HFFc6 (cell line): ENCODE data around the gene BBS1. TPM values are rescaled to one million over a fixed set of nuclear protein-coding genes. Genes with fewer than 3 reads are reported as not detected.
"Not testable (repeated sequence)": the region's sequence is repeated elsewhere in the genome, so short reads cannot be mapped to it uniquely, and the experiment has no call there.

Source experiments
- DNase-seq: peaks from one replicate; pipeline ENCODE4 v3.0.0-alpha.2; 2018
- H3K27ac Mint-ChIP-seq: 2 replicates; pipeline ENCODE4 v1.8.0; 2020; ENCODE audit warnings: mild to moderate bottlenecking, mixed read lengths
- H3K27me3 Mint-ChIP-seq: 2 replicates; pipeline ENCODE4 v1.8.0; 2021; ENCODE audit warnings: mild to moderate bottlenecking, moderate library complexity, mixed read lengths; ENCODE audit not compliant: insufficient read depth
- H3K36me3 Mint-ChIP-seq: 2 replicates; pipeline ENCODE4 v1.8.0; 2021; ENCODE audit warnings: low read depth, mixed read lengths
- H3K4me1 Mint-ChIP-seq: 2 replicates; pipeline ENCODE4 v1.8.0; 2020; ENCODE audit warnings: low read depth, mixed read lengths
- H3K4me3 Mint-ChIP-seq: 2 replicates; pipeline ENCODE4 v1.8.0; 2020; ENCODE audit warnings: mild to moderate bottlenecking, moderate library complexity, mixed read lengths
- H3K9me3 Mint-ChIP-seq: 2 replicates; pipeline ENCODE4 v1.8.0; 2020; ENCODE audit warnings: mild to moderate bottlenecking, mixed read lengths
- total RNA-seq, 6 experiments: library from RNA; stranded (reverse); fragmentation: NEBNext Ultra II Directional; extraction: Animal tissue kit (Norgen Biotek cat#: 25700); gene quantifications; 2 replicates in 1 of 6; 3 replicates in 5 of 6; pipeline ENCODE4 v1.2.3, GENCODE V29; 2021
- TF ChIP-seq, protein P1 (sequence below): fragments of 200-600 bp; sonication (generic); IDR thresholded peaks from 2 replicates; pipeline ENCODE4 v1.5.0; 2021; ENCODE audit warnings: antibody characterized with exemption, mild to moderate bottlenecking

Gene BBS1
- total RNA-seq, 6 experiments from 2014 or later: 14.9 to 21.4 (median 17.3) TPM

DNA sequence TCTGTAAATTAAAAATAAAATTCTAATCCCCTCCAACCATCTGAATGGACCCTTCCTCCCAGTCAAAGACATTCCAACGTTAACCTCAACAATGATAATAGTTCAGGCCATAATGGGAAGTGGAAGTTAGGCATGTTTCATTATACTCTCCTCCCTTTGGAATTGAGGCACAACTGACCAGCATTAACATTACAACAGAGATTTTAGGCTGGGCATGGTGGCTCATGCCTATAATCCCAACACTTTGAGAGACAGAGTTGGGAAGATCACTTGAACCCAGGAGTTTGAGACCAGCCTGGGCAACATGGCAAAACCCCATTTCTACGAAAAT lies 60.4 kb downstream of the BBS1 start:
- DNase-seq: no peak
- TF ChIP-seq, protein P1, sequence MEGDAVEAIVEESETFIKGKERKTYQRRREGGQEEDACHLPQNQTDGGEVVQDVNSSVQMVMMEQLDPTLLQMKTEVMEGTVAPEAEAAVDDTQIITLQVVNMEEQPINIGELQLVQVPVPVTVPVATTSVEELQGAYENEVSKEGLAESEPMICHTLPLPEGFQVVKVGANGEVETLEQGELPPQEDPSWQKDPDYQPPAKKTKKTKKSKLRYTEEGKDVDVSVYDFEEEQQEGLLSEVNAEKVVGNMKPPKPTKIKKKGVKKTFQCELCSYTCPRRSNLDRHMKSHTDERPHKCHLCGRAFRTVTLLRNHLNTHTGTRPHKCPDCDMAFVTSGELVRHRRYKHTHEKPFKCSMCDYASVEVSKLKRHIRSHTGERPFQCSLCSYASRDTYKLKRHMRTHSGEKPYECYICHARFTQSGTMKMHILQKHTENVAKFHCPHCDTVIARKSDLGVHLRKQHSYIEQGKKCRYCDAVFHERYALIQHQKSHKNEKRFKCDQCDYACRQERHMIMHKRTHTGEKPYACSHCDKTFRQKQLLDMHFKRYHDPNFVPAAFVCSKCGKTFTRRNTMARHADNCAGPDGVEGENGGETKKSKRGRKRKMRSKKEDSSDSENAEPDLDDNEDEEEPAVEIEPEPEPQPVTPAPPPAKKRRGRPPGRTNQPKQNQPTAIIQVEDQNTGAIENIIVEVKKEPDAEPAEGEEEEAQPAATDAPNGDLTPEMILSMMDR: no peak
- Mint-ChIP-seq H3K4me1 (peaks cover 18% of the 10 kb centered on the region), H3K27me3 (peaks cover 33% of the 10 kb centered on the region), H3K27ac (no peak overlapping the region), H3K4me3 (no peak overlapping the region), H3K36me3 (0 out of 2 replicates have a peak, but pooled peaks cover 5% of the 10 kb centered on the region), H3K9me3 (no peaks in the 10 kb centered on the region)

DNA sequence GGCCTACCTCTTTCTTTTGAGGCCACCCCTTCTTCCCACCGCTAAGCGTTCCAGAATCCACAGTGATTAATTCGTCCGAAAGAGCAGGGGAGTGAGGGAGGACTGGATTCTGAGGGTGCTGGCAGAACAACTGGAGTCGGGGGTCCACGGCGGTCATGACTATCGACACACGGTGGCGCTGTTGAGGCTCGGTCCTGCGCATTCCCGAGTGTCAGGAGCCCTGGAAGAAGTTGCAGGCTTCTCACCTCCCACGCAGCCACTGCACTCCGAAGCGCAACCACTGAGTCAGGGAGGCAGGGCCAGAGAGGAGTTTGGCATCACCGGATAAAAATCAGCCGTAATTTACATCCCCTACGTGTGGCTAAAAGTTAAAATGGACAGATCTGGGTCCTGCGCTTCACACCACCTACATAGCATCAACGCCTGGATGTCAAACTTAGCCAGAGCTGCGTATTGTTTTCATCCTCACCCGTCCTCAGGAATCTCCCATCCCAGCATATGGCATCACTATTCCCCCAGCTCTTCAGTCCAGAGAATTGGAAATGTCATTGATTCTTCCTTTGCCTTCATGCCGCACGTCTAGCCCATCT lies 68.7 kb downstream of the BBS1 start:
- no peak overlapping the region for H3K4me3 Mint-ChIP-seq

DNA sequence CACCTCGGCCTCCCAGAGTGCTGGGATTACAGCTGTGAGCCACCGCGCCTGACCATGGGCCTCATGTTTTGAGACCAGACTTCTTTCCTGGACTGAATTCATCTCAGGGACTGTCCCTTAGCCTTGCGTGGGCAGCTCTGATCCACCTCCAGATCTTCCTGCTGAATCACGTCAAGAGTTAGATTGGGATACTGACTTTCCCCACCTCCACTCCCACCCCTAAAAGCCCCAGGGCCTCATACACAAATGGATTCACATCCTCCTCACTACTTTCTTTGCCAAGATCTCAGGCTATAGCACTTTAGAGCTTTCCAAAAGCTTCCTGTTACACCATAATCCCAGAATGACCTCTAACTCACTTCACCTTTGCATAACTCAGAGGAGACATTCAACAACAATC lies 70.4 kb downstream of the BBS1 start:
- TF ChIP-seq, protein P1: no peak
- no peak for DNase-seq
- Mint-ChIP-seq H3K27me3 (peaks cover 19% of the 10 kb centered on the region), H3K27ac (no peak overlapping the region), H3K4me1 (peaks cover 9% of the 10 kb centered on the region), H3K36me3 (peaks cover 7% of the 10 kb centered on the region; the same call in 1 of the 2 replicates), H3K4me3 (no peak overlapping the region), H3K9me3 (peaks cover 17% of the 10 kb centered on the region)

More for the DNA sequence above, 68.7 kb downstream of the BBS1 start:
- Mint-ChIP-seq H3K9me3 (peaks cover 17% of the 10 kb centered on the region), H3K4me1 (peaks cover 18% of the 10 kb centered on the region), H3K27ac (no peak overlapping the region), H3K36me3 (peaks cover 7% of the 10 kb centered on the region; the same call in 1 of the 2 replicates), H3K27me3 (peaks cover 23% of the 10 kb centered on the region)
- TF ChIP-seq, protein P1: peak; percentile 90
- DNase-seq: peak; percentile 48

DNA sequence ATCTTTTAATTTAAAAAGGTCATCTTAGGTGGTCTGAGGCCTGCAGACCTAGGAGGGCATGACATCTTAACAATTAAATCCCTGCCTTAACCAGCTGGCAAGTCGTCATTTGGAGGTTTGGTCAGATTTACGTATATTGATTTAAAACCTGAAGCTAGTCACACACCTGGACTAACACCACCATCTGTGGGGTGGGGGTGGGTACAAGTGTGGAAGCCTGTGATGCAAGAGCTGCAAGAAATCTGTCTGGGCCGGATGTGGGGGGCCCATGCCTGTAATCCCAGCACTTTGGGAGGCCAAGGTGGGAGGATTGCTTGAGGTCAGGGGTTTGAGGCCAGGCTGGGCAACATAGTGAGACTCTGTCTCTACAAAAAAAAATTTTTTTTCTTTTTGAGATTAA lies 70.8 kb downstream of the BBS1 start:
- no peak for DNase-seq
- Mint-ChIP-seq H3K27ac (no peak overlapping the region), H3K4me1 (peaks cover 9% of the 10 kb centered on the region)

DNA sequence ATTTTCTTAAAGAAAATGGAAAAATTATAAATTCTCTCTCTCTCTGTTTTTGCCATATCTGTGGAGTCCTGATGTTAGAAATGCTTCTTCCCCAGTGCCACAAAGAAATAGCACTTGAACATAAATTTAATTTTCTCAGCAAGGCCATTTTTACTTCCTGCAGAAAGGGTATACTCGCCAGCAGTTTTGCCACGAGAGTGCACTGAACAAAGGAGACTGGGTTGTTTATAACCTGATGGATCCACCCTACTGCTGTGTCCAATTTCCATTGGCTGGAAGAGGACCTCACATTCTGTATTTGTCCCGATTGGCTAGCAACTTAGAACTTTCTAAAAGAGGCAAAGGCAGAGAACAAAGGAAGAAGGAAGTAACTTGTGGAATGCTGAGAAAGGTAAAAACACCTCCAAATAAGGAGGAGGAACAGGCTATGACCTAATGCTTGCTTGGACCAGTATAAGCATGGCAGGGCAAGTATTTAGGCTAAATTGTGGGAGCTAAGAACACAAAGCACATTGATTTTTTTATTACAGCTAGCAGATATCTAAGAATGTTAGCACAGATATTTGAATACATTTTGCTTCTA lies 72.2 kb downstream of the BBS1 start:
- H3K4me3 Mint-ChIP-seq, DNase-seq, H3K4me1 Mint-ChIP-seq, H3K36me3 Mint-ChIP-seq, H3K27ac Mint-ChIP-seq: not testable (repeated sequence)
- Mint-ChIP-seq H3K27me3 (peaks cover 13% of the 10 kb centered on the region), H3K9me3 (peaks cover 17% of the 10 kb centered on the region)

More for the DNA sequence above, 70.8 kb downstream of the BBS1 start:
- peaks cover 17% of the 10 kb centered on the region for H3K9me3 Mint-ChIP-seq
- H3K27me3 Mint-ChIP-seq: peaks cover 14% of the 10 kb centered on the region
- no peak overlapping the region for H3K4me3 Mint-ChIP-seq
- TF ChIP-seq, protein P1: no peak
- H3K36me3 Mint-ChIP-seq: peaks cover 7% of the 10 kb centered on the region; the same call in 1 of the 2 replicates

Other genes starting within 250 kb of the BBS1 start
- 100 to 1,000 TPM; 220 to 272 (median 246) TPM for gene RAB1B, start 242.0 kb upstream of the BBS1 start, total RNA-seq
- 1 to 10 TPM in 3 of 6 experiments, under 1 TPM in 3; 0.73 to 1.9 (median 1.1) TPM for gene CNIH2, start 232.5 kb upstream of the BBS1 start, total RNA-seq
- gene YIF1A, start 221.5 kb upstream of the BBS1 start, total RNA-seq: 100 to 1,000 TPM; 150 to 183 (median 153) TPM
- under 1 TPM in 2 of 6 experiments, not detected in 4; 0.07 to 0.11 TPM for gene TMEM151A, start 218.7 kb upstream of the BBS1 start, total RNA-seq
- 100 to 1,000 TPM; 437 to 739 (median 687) TPM for gene CD248, start 193.6 kb upstream of the BBS1 start, total RNA-seq
- 10 to 100 TPM; 32.9 to 55.0 (median 49.8) TPM for gene RIN1, start 174.2 kb upstream of the BBS1 start, total RNA-seq
- 10 to 100 TPM; 41.2 to 66.6 (median 61.2) TPM for gene BRMS1, start 165.5 kb upstream of the BBS1 start, total RNA-seq
- gene B4GAT1, start 163.0 kb upstream of the BBS1 start, total RNA-seq: 10 to 100 TPM; 21.5 to 26.4 (median 24.3) TPM
- gene SLC29A2, start 138.9 kb upstream of the BBS1 start, total RNA-seq: not detected
- under 1 TPM in 3 of 6 experiments, not detected in 3; 0.14 to 0.36 (median 0.35) TPM for gene NPAS4, start 89.6 kb upstream of the BBS1 start, total RNA-seq
- 10 to 100 TPM; 55.6 to 74.1 (median 67.6) TPM for gene MRPL11, start 71.8 kb upstream of the BBS1 start, total RNA-seq
- 1 to 10 TPM; 6.7 to 8.0 (median 7.2) TPM for gene PELI3, start 43.7 kb upstream of the BBS1 start, total RNA-seq
- gene DPP3, start 30.2 kb upstream of the BBS1 start, total RNA-seq: 10 to 100 TPM; 54.8 to 71.6 (median 58.2) TPM
- 10 to 100 TPM; 15.4 to 23.3 (median 18.6) TPM for gene ZDHHC24, start 35.4 kb downstream of the BBS1 start, total RNA-seq
- under 1 TPM in 4 of 6 experiments, not detected in 2; 0.07 to 0.24 (median 0.10) TPM for gene ACTN3, start 36.3 kb downstream of the BBS1 start, total RNA-seq
- gene CTSF, start 58.0 kb downstream of the BBS1 start, total RNA-seq: 10 to 100 TPM in 2 of 6 experiments, 1 to 10 TPM in 4; 5.2 to 20.0 (median 6.6) TPM
- gene CCDC87, start 82.4 kb downstream of the BBS1 start, total RNA-seq: under 1 TPM; 0.19 to 0.66 (median 0.37) TPM
- 10 to 100 TPM; 25.8 to 27.4 (median 26.5) TPM for gene CCS, start 82.5 kb downstream of the BBS1 start, total RNA-seq
- 10 to 100 TPM; 54.1 to 71.5 (median 64.9) TPM for gene RBM14, start 106.0 kb downstream of the BBS1 start, total RNA-seq
- gene RBM4, start 128.1 kb downstream of the BBS1 start, total RNA-seq: 100 to 1,000 TPM; 130 to 147 (median 134) TPM
- 10 to 100 TPM; 17.0 to 21.1 (median 18.2) TPM for gene RBM4B, start 167.3 kb downstream of the BBS1 start, total RNA-seq
- under 1 TPM in 5 of 6 experiments, not detected in 1; 0.13 to 0.94 (median 0.33) TPM for gene SPTBN2, start 218.6 kb downstream of the BBS1 start, total RNA-seq